TTC549 (cell line): ENCODE results near the gene PTX3.

Experiments used
- FAIRE-seq: peaks from 2 replicates; lab custom pipeline; 2012; peaks lifted over from hg19 to GRCh38; lab: Jason Lieb, UNC

Gene PTX3

GRCh38 chr3:157423337-157423736, 13.3 kb upstream of the PTX3 start:
- FAIRE-seq = no peak

GRCh38 chr3:157427901-157428300, 8.7 kb upstream of the PTX3 start:
- FAIRE-seq = no peak

- no peak for FAIRE-seq
Measured at GRCh38 chr3:157428853-157429252, 7.8 kb upstream of the PTX3 start.

- no peak for FAIRE-seq
Measured at GRCh38 chr3:157429708-157430107, 6.9 kb upstream of the PTX3 start.

- FAIRE-seq = no peak
Measured at GRCh38 chr3:157438194-157438730, 1.6 kb downstream of the PTX3 start.

- no peak for FAIRE-seq
Measured at GRCh38 chr3:157441102-157441624, 4.5 kb downstream of the PTX3 start.

GRCh38 chr3:157442729-157443128, 6.1 kb downstream of the PTX3 start:
- FAIRE-seq = no peak

- no peak for FAIRE-seq
Measured at GRCh38 chr3:157443905-157444796, 7.5 kb downstream of the PTX3 start.

DNA sequence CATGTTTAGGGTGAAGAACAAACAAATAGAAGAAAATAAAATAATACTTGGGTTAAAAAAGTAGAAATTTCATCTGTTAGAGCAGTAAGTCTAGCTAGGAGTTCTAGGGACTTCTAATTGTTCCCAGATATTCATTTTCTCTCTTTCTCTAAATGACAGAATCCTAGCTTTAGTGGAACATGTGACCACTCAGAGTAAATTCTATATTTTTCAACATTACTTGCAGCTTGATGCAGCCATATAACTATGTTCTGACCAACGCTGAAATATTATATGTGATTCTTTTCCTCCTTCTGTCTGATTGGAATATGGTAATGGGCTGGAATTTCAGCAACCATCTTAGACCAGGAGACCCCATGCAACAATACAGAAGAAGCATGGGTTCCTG, 8.1 kb downstream of the PTX3 start:
- FAIRE-seq = no peak

GRCh38 chr3:157445857-157446256, 9.2 kb downstream of the PTX3 start:
- no peak for FAIRE-seq

DNA sequence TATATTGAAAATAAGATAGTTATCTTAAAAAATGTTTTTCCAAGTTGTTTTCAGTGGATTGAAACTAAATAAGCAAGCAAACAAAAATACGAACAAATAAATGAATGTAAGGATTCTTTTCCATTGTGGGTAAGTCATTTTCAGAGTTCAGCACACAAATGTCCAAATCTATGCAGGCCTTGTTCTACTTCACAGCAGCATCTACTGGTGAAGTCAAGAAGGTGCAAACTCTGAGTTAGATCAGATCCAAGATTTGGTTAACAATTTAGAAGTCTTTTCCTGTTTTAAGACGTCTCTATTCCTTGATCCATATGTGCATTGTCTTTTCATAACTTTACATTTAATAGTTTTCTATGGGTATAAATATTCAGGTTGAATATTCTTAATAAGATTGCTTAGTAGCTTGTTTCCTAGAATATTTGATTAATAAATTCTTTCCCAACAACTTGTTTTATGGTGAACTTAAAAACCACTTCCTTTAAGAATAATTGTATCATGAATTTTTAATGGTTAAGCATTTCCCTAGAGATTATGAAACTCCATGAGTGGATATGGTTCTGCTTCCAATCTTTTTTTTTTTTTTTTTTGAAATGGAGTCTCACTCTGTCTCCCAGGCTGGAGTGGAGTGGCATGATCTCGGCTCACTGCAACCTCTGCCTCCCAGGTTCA, 10.5 kb downstream of the PTX3 start:
- FAIRE-seq = no peak

GRCh38 chr3:157452097-157452496, 15.4 kb downstream of the PTX3 start:
- no peak for FAIRE-seq

- FAIRE-seq = no peak
Measured at GRCh38 chr3:157453824-157454223, 17.2 kb downstream of the PTX3 start.

- no peak for FAIRE-seq
Measured at GRCh38 chr3:157459706-157460105, 23.1 kb downstream of the PTX3 start.

DNA sequence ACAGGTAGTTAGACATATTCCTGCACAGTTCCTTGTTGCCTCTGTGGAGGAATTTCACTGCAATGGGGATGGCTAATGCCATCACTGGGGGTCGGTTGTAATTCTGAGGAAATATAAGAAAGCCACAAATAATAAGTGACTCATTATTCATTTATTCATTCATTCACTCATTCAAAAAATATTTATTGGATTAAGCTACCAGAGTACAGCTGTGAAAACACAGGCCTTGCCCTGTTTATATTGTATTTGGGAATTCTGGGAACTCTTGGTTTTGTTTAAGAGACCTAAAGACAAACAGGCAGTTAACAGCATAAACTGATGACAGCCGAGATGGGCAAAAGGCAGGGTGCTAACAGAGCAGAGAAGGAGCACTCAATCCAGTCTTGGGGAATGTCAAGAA, 23.6 kb downstream of the PTX3 start:
- no peak for FAIRE-seq

DNA sequence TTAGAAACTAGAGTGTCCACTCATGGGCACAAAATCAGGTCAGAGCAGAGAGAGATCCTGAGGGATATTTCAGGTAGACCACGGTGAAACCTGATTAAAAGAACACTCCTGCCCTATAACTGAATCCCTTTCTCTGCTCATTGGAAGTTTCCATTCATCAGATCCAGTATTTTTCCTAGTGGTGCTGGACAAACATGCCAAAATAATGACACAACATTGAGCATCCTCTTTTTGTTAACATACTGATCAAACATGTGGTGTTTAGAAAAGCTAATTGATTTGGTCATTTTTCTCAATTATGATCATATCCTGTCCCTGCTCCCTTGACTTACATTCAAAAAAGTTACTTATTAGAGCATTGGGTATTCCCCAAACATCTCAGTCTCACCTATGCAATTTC, 27.2 kb downstream of the PTX3 start:
- no peak for FAIRE-seq

DNA sequence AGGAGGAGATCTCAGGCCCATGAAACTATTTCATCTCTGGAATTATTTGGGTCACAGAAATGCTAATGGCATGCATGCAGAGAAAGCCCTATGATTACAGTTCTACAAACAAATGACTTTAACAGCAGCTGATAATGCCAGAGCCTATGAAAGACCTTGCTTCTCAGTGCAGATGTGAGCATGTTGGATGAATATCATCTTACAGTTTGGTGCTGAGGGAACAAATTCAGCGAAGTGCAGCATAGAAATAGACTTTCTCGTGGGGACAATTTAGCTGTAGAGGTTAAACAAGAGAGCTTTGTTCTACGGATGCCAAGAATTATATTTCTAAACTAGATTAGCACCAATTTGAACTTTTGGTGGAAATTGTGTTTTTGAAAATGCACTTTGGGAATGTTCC, 27.7 kb downstream of the PTX3 start:
- no peak for FAIRE-seq

GRCh38 chr3:157465741-157466140, 29.1 kb downstream of the PTX3 start:
- FAIRE-seq = no peak

GRCh38 chr3:157467200-157467599, 30.6 kb downstream of the PTX3 start:
- FAIRE-seq = no peak

DNA sequence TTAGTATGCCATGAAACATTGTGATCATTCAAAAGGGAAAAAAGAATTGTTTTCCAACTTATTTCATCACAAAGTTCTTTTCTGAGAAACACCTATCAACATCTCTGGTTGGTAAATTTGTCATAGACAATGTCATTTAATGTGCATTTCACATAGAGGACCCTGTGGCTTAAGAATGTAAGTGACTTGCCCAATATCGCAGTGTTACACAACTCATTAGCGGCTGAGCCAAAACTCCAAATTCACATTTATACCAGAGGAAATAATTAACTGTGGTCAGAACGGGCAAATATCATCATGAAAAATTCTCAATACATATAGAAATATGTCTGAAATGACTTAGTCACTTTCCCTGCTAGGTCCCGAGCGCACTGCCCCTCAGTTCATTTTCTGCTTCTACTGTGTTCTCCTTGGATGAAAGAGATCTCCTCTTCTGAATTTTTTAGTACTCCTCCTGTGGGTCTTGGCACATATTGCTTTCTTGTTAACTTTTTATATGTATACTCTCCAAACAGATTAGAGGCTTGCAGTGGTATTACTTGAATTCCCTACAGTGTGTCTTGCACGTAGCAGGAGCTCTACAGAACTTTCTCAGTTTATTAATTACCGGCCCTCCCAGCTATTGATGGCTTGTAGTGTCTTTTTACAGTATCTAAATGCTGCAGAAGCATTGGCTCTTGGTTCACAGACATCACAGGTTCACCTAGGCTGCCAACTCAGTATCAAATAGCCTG, 33.1 kb downstream of the PTX3 start:
- no peak for FAIRE-seq

- FAIRE-seq = no peak
Measured at GRCh38 chr3:157471064-157471463, 34.4 kb downstream of the PTX3 start.

- FAIRE-seq = no peak
Measured at GRCh38 chr3:157472648-157473047, 36.0 kb downstream of the PTX3 start.
